Neuronal stem cell (in vitro differentiated cells): ENCODE data around the gene ENOX2.

Experiments
- DNase-seq: peaks from one replicate; pipeline ENCODE4 v3.0.0-alpha.2; 2013; ENCODE audit warnings: low spot score
- H2AFZ ChIP-seq: one replicate; pipeline ENCODE4 v1.6.1; 2013; ENCODE audit warnings: mild to moderate bottlenecking, low read length, inconsistent platforms
- H2AK5ac ChIP-seq: 2 replicates; pipeline ENCODE4 v1.6.1; 2013; ENCODE audit warnings: low read depth, mild to moderate bottlenecking, inconsistent platforms, low read length, moderate library complexity, mixed read lengths
- H2BK120ac ChIP-seq: 2 replicates; pipeline ENCODE4 v1.6.1; 2013; ENCODE audit warnings: low read depth, mild to moderate bottlenecking, inconsistent platforms, low read length, moderate library complexity, mixed read lengths
- H2BK12ac ChIP-seq: one replicate; pipeline ENCODE4 v1.6.1; 2013; ENCODE audit warnings: low read length, inconsistent platforms
- H2BK15ac ChIP-seq: 2 replicates; pipeline ENCODE4 v1.6.1; 2013; ENCODE audit warnings: mild to moderate bottlenecking, low read length, inconsistent platforms, mixed read lengths
- H2BK5ac ChIP-seq: one replicate; pipeline ENCODE4 v1.6.1; 2013; ENCODE audit warnings: inconsistent platforms, mild to moderate bottlenecking, low read length, moderate library complexity
- H3K14ac ChIP-seq: one replicate; pipeline ENCODE4 v1.6.1; 2013; ENCODE audit warnings: low read length, inconsistent platforms
- H3K18ac ChIP-seq: 2 replicates; pipeline ENCODE4 v1.6.1; 2013; ENCODE audit warnings: low read length, inconsistent platforms
- H3K23ac ChIP-seq: 2 replicates; pipeline ENCODE4 v1.6.1; 2013; ENCODE audit warnings: low read depth, mild to moderate bottlenecking, mixed read lengths, low read length, inconsistent platforms; ENCODE audit not compliant: poor library complexity
- H3K27ac ChIP-seq: replicated peaks from 3 replicates; pipeline ENCODE4 v1.5.1; 2013; ENCODE audit warnings: low read length, inconsistent platforms
- H3K27me3 ChIP-seq, 3 experiments: 2 replicates each; pipeline ENCODE4 v1.6.1; 2013; ENCODE audit warnings: low read length in 3 of 3, mild to moderate bottlenecking in 2 of 3, inconsistent platforms in 1 of 3, low read depth in 1 of 3, mixed read lengths in 1 of 3, moderate library complexity in 1 of 3; ENCODE audit not compliant: control insufficient read depth in 3 of 3, insufficient read depth in 3 of 3
- H3K36me3 ChIP-seq, 2 donors: replicated peaks in 1 of 2; 2 replicates each; pipeline ENCODE4 v1.6.1; 2013; ENCODE audit warnings: low read length in 2 of 2; ENCODE audit not compliant: control insufficient read depth in 2 of 2, insufficient read depth in 2 of 2
- H3K4ac ChIP-seq: 2 replicates; pipeline ENCODE4 v1.6.1; 2013; ENCODE audit warnings: inconsistent platforms, mild to moderate bottlenecking, low read length, moderate library complexity
- H3K4me1 ChIP-seq, 2 donors: 1 replicate in 1 of 2; 2 replicates in 1 of 2; pipeline ENCODE4 v1.6.1; 2013; ENCODE audit warnings: low read length in 2 of 2, low read depth in 1 of 2; ENCODE audit not compliant: control insufficient read depth in 2 of 2, insufficient read depth in 1 of 2
- H3K4me2 ChIP-seq: one replicate; pipeline ENCODE4 v1.6.1; 2013; ENCODE audit warnings: mild to moderate bottlenecking, low read length, inconsistent platforms; ENCODE audit not compliant: insufficient read depth, poor library complexity, severe bottlenecking
- H3K4me3 ChIP-seq, 2 donors: 2 replicates each; pipeline ENCODE4 v1.5.1; 2013; ENCODE audit warnings: low read length in 2 of 2, mild to moderate bottlenecking in 2 of 2, inconsistent platforms in 1 of 2, moderate library complexity in 1 of 2
- H3K79me1 ChIP-seq: one replicate; pipeline ENCODE4 v1.6.1; 2013; ENCODE audit warnings: low read depth, mild to moderate bottlenecking, inconsistent platforms, low read length, moderate library complexity
- H3K9ac ChIP-seq: one replicate; pipeline ENCODE4 v1.6.1; 2013; ENCODE audit warnings: mild to moderate bottlenecking, low read depth, low read length, inconsistent platforms; ENCODE audit not compliant: poor library complexity
- H3K9me3 ChIP-seq, 2 donors: replicated peaks in 1 of 2; 2 replicates each; pipeline versions ENCODE3 to v1.6.1; 2013; ENCODE audit warnings: low read length in 2 of 2, mild to moderate bottlenecking in 2 of 2, inconsistent platforms in 1 of 2, low read depth in 1 of 2, mixed read lengths in 1 of 2, moderate library complexity in 1 of 2; ENCODE audit not compliant: control insufficient read depth in 2 of 2, insufficient read depth in 1 of 2
- H4K8ac ChIP-seq: one replicate; pipeline ENCODE4 v1.6.1; 2013; ENCODE audit warnings: low read depth, mild to moderate bottlenecking, inconsistent platforms, low read length, moderate library complexity
- H4K91ac ChIP-seq: one replicate; pipeline ENCODE4 v1.6.1; 2013; ENCODE audit warnings: low read length, low read depth, mild to moderate bottlenecking, inconsistent platforms; ENCODE audit not compliant: poor library complexity
- whole genome bisulfite sequencing, 2 donors: extraction: QIAGEN DNeasy Blood & Tissue Kit; methylation state at CpG; one replicate each; pipeline ENCODE4 v1.1.7; 2013; ENCODE audit warnings: missing lambda C conversion rate in 2 of 2, mixed read lengths in 1 of 2; ENCODE audit not compliant: insufficient read length in 2 of 2, insufficient replicate concordance in 1 of 2; ENCODE audit errors: extremely low coverage in 2 of 2; 5-methylcytosine and 5-hydroxymethylcytosine counted together

Gene ENOX2

DNA sequence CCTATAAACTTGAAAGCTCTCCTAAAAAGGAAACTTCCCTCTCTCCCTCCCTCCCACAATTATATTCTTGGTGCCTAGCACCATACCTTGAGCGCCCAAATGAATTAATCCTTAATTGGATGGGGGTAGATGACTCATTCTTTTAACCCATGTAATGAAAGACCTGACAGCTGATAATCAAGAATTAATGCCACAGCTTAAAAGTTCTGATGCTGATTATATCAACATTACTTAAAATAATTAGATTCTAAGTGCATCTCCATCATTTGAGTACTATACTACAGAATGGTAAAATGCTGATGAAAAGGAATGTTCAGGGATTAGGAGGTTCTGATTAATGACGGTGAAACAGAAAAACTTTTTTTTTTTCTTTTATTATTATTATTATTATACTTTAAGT, 117.0 kb downstream of the ENOX2 start:
- Histone ChIP-seq H4K91ac (no peak overlapping the region), H3K9ac (no peak overlapping the region), H2BK15ac (no peak overlapping the region), H3K27ac (no peak overlapping the region), H2AK5ac (no peak overlapping the region), H3K4me2 (no peak overlapping the region), H3K23ac (no peak overlapping the region), H3K36me3 (no peaks in the 10 kb centered on the region), H3K4ac (no peak overlapping the region), H3K4me1 (peaks cover 0 to 8% of the 10 kb centered on the region in 2 donors), H3K4me3 (no peak overlapping the region), H3K27me3 (no peaks in the 10 kb centered on the region), H2BK12ac (no peak overlapping the region), H2BK120ac (no peak overlapping the region), H3K18ac (no peak overlapping the region), H3K14ac (no peak overlapping the region), H3K79me1 (no peaks in the 10 kb centered on the region), H2AFZ (no peak overlapping the region), H4K8ac (no peak overlapping the region), H2BK5ac (no peak overlapping the region), H3K9me3 (no peaks in the 10 kb centered on the region)
- no CpG with 5 or more reads among the region's 2 CpGs for WGBS, 2 donors
- DNase-seq: no peak

DNA sequence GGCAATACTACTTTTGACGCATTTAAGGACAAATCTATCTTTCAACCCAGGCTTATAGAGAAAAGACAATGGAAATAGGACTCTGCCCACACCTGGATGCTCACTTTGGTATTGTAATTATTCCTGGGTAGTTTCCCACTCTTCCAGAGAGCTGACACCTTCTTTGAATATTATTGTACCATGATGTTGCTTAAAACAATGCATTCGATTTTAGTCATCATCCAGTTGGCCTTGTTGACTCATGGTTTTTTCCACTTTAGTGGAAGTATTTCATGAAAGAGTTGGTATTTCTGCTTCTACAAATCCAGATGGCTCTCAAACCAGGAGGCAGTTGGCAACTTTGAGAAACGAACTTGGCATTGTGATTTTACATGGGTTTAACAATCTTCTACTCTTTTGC, 124.2 kb downstream of the ENOX2 start:
- no peak overlapping the region for H2BK5ac ChIP-seq
- H3K4me3 ChIP-seq: no peak overlapping the region
- no CpG with 5 or more reads among the region's 3 CpGs for WGBS, 2 donors
- H2BK120ac ChIP-seq: no peak overlapping the region
- H3K4me1 ChIP-seq: peaks cover under 1 to 3% of the 10 kb centered on the region in 2 donors
- no peak overlapping the region for H2BK12ac ChIP-seq
- no peak overlapping the region for H2BK15ac ChIP-seq
- no peak for DNase-seq
- no peaks in the 10 kb centered on the region for H3K36me3 ChIP-seq
- H4K91ac ChIP-seq: no peak overlapping the region
- no peak overlapping the region for H3K14ac ChIP-seq
- no peaks in the 10 kb centered on the region for H3K79me1 ChIP-seq
- H3K27ac ChIP-seq: no peak overlapping the region
- H3K4me2 ChIP-seq: no peak overlapping the region
- no peak overlapping the region for H2AK5ac ChIP-seq
- no peak overlapping the region for H3K23ac ChIP-seq
- no peak overlapping the region for H4K8ac ChIP-seq
- H3K27me3 ChIP-seq: peaks cover 0 to 3% (median 0%) of the 10 kb centered on the region in 3 experiments
- no peak overlapping the region for H3K18ac ChIP-seq
- H3K9ac ChIP-seq: no peak overlapping the region
- no peaks in the 10 kb centered on the region for H3K9me3 ChIP-seq
- H3K4ac ChIP-seq: no peak overlapping the region
- no peak overlapping the region for H2AFZ ChIP-seq

DNA sequence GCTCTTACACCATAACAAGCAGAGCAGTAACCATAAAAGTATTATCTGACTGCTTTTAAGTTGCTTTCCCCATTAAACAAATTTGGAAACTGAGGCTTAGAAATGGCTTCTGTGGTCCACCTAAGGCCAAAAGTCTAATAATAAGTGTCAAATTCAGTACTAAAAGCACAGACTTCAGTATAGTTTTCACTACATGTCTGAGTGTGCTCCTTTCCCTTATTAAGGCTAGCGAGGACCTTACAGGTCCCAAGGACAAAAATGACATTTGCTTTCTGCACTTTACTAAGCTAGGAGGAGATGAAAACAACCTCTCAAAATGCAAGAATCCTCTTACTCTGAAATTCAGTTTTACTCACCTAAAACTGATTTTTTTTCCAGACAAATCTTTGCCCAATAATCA, 127.2 kb downstream of the ENOX2 start:
- Histone ChIP-seq H4K91ac (no peak overlapping the region), H3K23ac (no peak overlapping the region), H3K27ac (no peak overlapping the region), H3K79me1 (no peaks in the 10 kb centered on the region), H3K18ac (no peak overlapping the region), H2AFZ (no peak overlapping the region), H4K8ac (no peak overlapping the region), H3K9ac (no peak overlapping the region), H3K9me3 (no peaks in the 10 kb centered on the region), H2AK5ac (no peak overlapping the region), H3K14ac (no peak overlapping the region), H2BK5ac (no peak overlapping the region), H3K36me3 (no peaks in the 10 kb centered on the region), H2BK15ac (no peak overlapping the region), H3K27me3 (peaks cover 0 to 3% (median 0%) of the 10 kb centered on the region in 3 experiments), H3K4ac (no peak overlapping the region), H2BK120ac (no peak overlapping the region), H2BK12ac (no peak overlapping the region), H3K4me1 (peaks cover 2 to 8% of the 10 kb centered on the region in 2 donors), H3K4me2 (no peak overlapping the region), H3K4me3 (no peak overlapping the region)
- DNase-seq: no peak
- no CpG with 5 or more reads among the region's 1 CpG for WGBS, 2 donors

DNA sequence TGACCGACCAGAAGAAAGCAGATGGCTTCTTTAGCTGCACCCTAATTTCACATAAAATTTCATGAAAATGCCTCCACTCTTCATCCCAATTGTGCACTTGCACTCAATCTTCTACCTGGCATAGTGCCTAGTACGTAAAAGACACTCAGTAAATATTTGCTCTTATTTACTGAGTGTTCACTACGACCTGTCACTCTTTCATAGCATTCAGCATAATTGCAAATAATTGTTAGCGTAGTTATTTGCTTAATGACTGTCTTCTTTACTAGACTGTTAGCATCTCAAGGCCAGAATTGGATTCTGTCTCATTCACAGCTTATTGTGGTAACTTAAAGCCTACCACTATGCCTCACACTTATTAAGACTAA, 130.2 kb downstream of the ENOX2 start:
- Histone ChIP-seq H3K9me3 (no peaks in the 10 kb centered on the region), H4K91ac (no peak overlapping the region), H2BK15ac (no peak overlapping the region), H3K18ac (no peak overlapping the region), H2BK12ac (no peak overlapping the region), H2BK120ac (no peak overlapping the region), H2AK5ac (no peak overlapping the region), H3K4ac (no peak overlapping the region), H2BK5ac (no peak overlapping the region), H3K4me1 (peaks cover 2 to 5% of the 10 kb centered on the region in 2 donors), H2AFZ (no peak overlapping the region), H3K4me2 (no peak overlapping the region), H3K23ac (no peak overlapping the region), H3K4me3 (no peak overlapping the region), H3K9ac (no peak overlapping the region), H3K27ac (no peak overlapping the region), H3K14ac (no peak overlapping the region), H3K27me3 (no peaks in the 10 kb centered on the region), H3K79me1 (no peaks in the 10 kb centered on the region), H4K8ac (no peak overlapping the region), H3K36me3 (no peaks in the 10 kb centered on the region)
- no CpG with 5 or more reads among the region's 4 CpGs for WGBS, 2 donors
- no peak for DNase-seq
